K562 (cell line): ENCODE data around the gene TXN2. TPM values are rescaled to one million over a fixed set of nuclear protein-coding genes. Genes with fewer than 3 reads are reported as not detected.
A peak's percentile ranks its signal among the peaks of the same experiment; 100 is the strongest.

Experiments used
- CREM ChIP-seq: IDR thresholded peaks from 2 replicates; pipeline ENCODE4 v1.6.1; 2014; ENCODE audit warnings: antibody characterized with exemption, low read depth
- ETV6 ChIP-seq, 3 experiments: fragments of 150-350 bp in 1 of 3; sonication (generic) in 1 of 3; formaldehyde crosslinking in 1 of 3; IDR thresholded peaks; 2 replicates each; pipeline versions ENCODE4 v1.6.1 to v1.8.0; 2014 to 2022; ENCODE audit warnings: borderline replicate concordance in 2 of 3, low read depth in 2 of 3, antibody characterized with exemption in 1 of 3, low read length in 1 of 3, mild to moderate bottlenecking in 1 of 3, missing genetic modification reagents in 1 of 3
- HCFC1 ChIP-seq: IDR thresholded peaks from 2 replicates; pipeline ENCODE4 v1.6.1; 2012; ENCODE audit warnings: low read depth, low read length, improper control_type of control experiment
- KLF13 ChIP-seq: fragments of 450-650 bp; IDR thresholded peaks from 2 replicates; pipeline ENCODE4 v1.6.1; 2016; ENCODE audit warnings: missing genetic modification characterization, low read depth, mild to moderate bottlenecking, missing compliant biosample characterization, moderate library complexity, borderline replicate concordance
- NFRKB ChIP-seq: fragments of 450-650 bp; IDR thresholded peaks from 2 replicates; pipeline ENCODE4 v1.6.1; 2016; ENCODE audit warnings: low read depth
- PHF8 ChIP-seq: fragments of 200-600 bp; sonication (generic); IDR thresholded peaks from 2 replicates; pipeline ENCODE4 v1.6.1; 2012; ENCODE audit warnings: mixed run types, mild to moderate bottlenecking, inconsistent platforms, low read length, moderate library complexity, borderline replicate concordance
- RBM22 ChIP-seq: fragments of 200-400 bp; formaldehyde crosslinking; IDR thresholded peaks from 2 replicates; pipeline ENCODE4 v1.6.1; 2018; ENCODE audit warnings: low read length, low read depth; ENCODE audit not compliant: poor library complexity, severe bottlenecking
- SAP30 ChIP-seq: fragments of 200-600 bp; sonication (generic); IDR thresholded peaks from 2 replicates; pipeline ENCODE4 v1.6.1; 2012; ENCODE audit warnings: borderline replicate concordance, low read depth, mild to moderate bottlenecking, moderate library complexity, low read length, control low read depth, inconsistent platforms; ENCODE audit not compliant: insufficient read depth, poor library complexity, severe bottlenecking
- SMAD1 ChIP-seq: fragments of 150-350 bp; IDR thresholded peaks from 2 replicates; pipeline ENCODE4 v1.6.1; 2014; ENCODE audit warnings: low read length, low read depth; ENCODE audit not compliant: partially characterized antibody
- SRF ChIP-seq, 2 experiments: fragments of 250-450, 450-650 bp in 1 of 2; sonication (Bioruptor Pico) in 1 of 2; sonication (generic) in 1 of 2; formaldehyde crosslinking; IDR thresholded peaks; 2 replicates each; pipeline versions ENCODE4 v1.5.0 to v1.5.1; 2020 to 2022; ENCODE audit warnings: mild to moderate bottlenecking in 1 of 2, missing genetic modification reagents in 1 of 2
- ZNF124 ChIP-seq: sonication (generic); formaldehyde crosslinking; IDR thresholded peaks from 2 replicates; pipeline ENCODE4 v1.8.1; 2022; ENCODE audit warnings: missing genetic modification reagents
- polyA plus RNA-seq, 8 experiments: library from polyadenylated mRNA; depleted of rRNA in 4 of 8; stranded (reverse) in 5 of 8; unstranded in 3 of 8; fragments of >200 nt; fragmentation: Nextera tagmentation in 2 of 8; fragmentation: Illumina TruSeq in 1 of 8; extraction: Ambion mirVana in 2 of 8; extraction: Trizol in 1 of 8; gene quantifications; 2 replicates each; pipeline versions ENCODE4 v1.2.1 to v1.2.3, GENCODE V29; 2011 to 2014; ENCODE audit warnings: inconsistent platforms in 1 of 8, missing spikeins in 1 of 8
- total RNA-seq, 7 experiments: library from RNA; depleted of rRNA in 6 of 7; stranded (reverse); fragments of >200 nt in 6 of 7; fragmentation: Illumina TruSeq in 2 of 7; extraction: Trizol in 2 of 7; gene quantifications; 2 replicates each; pipeline versions ENCODE4 v1.2.1 to v1.2.3, GENCODE V29; 2011 to 2021; ENCODE audit warnings: low replicate concordance in 1 of 7
- TF ChIP-seq, protein P1 (sequence below), 2 experiments: fragments of 200-800 bp in 1 of 2; sonication (Bioruptor generic) in 1 of 2; sonication (generic) in 1 of 2; formaldehyde crosslinking in 1 of 2; IDR thresholded peaks in 1 of 2; conservative IDR thresholded peaks in 1 of 2; 2 replicates each; pipeline versions ENCODE4 v1.5.0 to v1.6.1; 2016 to 2020; ENCODE audit warnings: missing compliant biosample characterization in 1 of 2, missing genetic modification characterization in 1 of 2, missing genetic modification reagents in 1 of 2
- TF ChIP-seq, protein P2 (sequence below): fragments of 450-650 bp; IDR thresholded peaks from 2 replicates; pipeline ENCODE4 v1.6.1; 2016; ENCODE audit warnings: antibody characterized with exemption
- TF ChIP-seq, protein P3 (sequence below): IDR thresholded peaks from 3 replicates; pipeline ENCODE4 v1.6.1; 2011; ENCODE audit warnings: borderline replicate concordance, mild to moderate bottlenecking, moderate library complexity; ENCODE audit not compliant: insufficient read length; ENCODE audit errors: extremely low read depth
- TF ChIP-seq, protein P4 (sequence below): fragments of 450-650 bp; formaldehyde crosslinking; IDR thresholded peaks from 2 replicates; pipeline ENCODE4 v1.4.0; 2020; ENCODE audit warnings: mild to moderate bottlenecking, moderate library complexity

TXN2 gene
- total and polyA plus RNA-seq, 9 of the 15 experiments (the other 6 are each of a cell fraction or from before 2014, with no cell fraction given), result 48.5 to 399 (median 118) TPM

DNA sequence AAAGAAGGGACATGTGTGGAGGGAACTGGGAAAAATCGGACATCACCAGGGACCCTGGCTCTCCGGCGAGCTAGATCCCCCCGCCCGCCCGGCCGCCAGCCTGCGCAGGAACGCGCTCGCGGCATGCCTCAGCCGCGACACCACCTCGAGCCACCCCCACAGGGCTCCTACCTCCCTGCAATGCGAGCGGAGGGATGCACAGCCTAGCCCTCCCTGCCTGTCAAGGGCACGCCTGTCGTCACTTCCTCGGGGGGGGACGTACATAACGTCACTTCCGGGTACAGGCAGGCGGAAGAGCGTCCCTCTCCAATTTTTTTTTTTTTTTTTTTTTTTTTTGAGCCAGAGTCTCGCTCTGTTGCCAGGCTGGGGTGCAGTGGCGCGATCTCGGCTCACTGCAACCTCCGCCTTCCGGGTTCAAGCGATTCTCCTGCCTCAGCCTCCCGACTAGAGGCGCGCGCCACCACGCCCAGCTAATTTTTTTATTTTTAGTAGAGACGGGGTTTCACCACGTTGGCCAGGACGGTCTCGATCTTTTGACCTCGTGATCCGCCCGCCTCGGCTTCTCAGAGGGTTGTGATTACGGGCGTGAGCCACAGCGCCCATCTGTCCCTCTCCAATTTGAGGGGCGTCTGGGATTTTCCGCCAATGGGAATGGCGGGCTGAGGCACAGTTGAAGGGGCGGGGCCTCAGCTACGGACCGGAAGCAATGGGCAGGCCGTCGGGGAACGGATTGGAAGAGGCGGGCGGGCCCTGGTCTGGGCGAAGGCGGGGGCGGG lies at the start of gene TXN2 (continued):
- TF ChIP-seq SAP30 (peak; percentile 53), PHF8 (peak; percentile 82; the same call in 1 of the 2 replicates), SRF (CRISPR knock-in tag; IDR thresholded peaks at IDR 0.05) (peak in 1 of 2 experiments; percentile 65; a peak in 1 of 4 replicates), SMAD1 (peak; percentile 53), ZNF124 (CRISPR knock-in tag) (no peak), KLF13 (tag) (no peak), NFRKB (peak; percentile 46), CREM (peak; percentile 97), ETV6 (IDR thresholded peaks at IDR 0.05; ENCODE audit: borderline replicate concordance in 1 of 2, low read depth in 2 of 2, low read length in 1 of 2) (peak in 1 of 2 experiments; percentile 19; a peak in 1 of 4 replicates), ETV6 (CRISPR knock-in tag; IDR thresholded peaks at IDR 0.05; ENCODE audit: borderline replicate concordance) (no peak), HCFC1 (peak; percentile 71), RBM22 (peak; percentile 96)
- TF ChIP-seq, protein P1, sequence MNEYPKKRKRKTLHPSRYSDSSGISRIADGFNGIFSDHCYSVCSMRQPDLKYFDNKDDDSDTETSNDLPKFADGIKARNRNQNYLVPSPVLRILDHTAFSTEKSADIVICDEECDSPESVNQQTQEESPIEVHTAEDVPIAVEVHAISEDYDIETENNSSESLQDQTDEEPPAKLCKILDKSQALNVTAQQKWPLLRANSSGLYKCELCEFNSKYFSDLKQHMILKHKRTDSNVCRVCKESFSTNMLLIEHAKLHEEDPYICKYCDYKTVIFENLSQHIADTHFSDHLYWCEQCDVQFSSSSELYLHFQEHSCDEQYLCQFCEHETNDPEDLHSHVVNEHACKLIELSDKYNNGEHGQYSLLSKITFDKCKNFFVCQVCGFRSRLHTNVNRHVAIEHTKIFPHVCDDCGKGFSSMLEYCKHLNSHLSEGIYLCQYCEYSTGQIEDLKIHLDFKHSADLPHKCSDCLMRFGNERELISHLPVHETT (CRISPR knock-in tag; conservative IDR thresholded peaks at IDR 0.05 in 1 of 2, IDR thresholded peaks at IDR 0.05 in 1 of 2), result 0 out of 4 replicates have a peak, but pooled peaks of 1 of the 2 experiments have one; percentile 1
- TF ChIP-seq, protein P2, sequence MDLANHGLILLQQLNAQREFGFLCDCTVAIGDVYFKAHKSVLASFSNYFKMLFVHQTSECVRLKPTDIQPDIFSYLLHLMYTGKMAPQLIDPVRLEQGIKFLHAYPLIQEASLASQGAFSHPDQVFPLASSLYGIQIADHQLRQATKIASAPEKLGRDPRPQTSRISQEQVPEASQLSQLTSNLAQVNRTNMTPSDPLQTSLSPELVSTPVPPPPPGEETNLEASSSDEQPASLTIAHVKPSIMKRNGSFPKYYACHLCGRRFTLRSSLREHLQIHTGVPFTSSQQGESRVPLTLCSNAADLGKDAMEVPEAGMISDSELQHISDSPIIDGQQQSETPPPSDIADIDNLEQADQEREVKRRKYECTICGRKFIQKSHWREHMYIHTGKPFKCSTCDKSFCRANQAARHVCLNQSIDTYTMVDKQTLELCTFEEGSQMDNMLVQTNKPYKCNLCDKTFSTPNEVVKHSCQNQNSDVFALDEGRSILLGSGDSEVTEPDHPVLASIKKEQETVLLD, result 0 out of 2 replicates have a peak, but pooled peaks have one; percentile 15
- TF ChIP-seq, protein P3, sequence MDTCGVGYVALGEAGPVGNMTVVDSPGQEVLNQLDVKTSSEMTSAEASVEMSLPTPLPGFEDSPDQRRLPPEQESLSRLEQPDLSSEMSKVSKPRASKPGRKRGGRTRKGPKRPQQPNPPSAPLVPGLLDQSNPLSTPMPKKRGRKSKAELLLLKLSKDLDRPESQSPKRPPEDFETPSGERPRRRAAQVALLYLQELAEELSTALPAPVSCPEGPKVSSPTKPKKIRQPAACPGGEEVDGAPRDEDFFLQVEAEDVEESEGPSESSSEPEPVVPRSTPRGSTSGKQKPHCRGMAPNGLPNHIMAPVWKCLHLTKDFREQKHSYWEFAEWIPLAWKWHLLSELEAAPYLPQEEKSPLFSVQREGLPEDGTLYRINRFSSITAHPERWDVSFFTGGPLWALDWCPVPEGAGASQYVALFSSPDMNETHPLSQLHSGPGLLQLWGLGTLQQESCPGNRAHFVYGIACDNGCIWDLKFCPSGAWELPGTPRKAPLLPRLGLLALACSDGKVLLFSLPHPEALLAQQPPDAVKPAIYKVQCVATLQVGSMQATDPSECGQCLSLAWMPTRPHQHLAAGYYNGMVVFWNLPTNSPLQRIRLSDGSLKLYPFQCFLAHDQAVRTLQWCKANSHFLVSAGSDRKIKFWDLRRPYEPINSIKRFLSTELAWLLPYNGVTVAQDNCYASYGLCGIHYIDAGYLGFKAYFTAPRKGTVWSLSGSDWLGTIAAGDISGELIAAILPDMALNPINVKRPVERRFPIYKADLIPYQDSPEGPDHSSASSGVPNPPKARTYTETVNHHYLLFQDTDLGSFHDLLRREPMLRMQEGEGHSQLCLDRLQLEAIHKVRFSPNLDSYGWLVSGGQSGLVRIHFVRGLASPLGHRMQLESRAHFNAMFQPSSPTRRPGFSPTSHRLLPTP, result no peak
- TF ChIP-seq, protein P4, sequence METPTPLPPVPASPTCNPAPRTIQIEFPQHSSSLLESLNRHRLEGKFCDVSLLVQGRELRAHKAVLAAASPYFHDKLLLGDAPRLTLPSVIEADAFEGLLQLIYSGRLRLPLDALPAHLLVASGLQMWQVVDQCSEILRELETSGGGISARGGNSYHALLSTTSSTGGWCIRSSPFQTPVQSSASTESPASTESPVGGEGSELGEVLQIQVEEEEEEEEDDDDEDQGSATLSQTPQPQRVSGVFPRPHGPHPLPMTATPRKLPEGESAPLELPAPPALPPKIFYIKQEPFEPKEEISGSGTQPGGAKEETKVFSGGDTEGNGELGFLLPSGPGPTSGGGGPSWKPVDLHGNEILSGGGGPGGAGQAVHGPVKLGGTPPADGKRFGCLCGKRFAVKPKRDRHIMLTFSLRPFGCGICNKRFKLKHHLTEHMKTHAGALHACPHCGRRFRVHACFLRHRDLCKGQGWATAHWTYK (CRISPR knock-in tag), result peak; percentile 53; the same call in 1 of the 2 replicates
